Neutrophil (primary cell): ENCODE measurements around the gene TAS2R10.

Experiments used
- H3K27ac ChIP-seq: fragments of 200-600 bp; sonication (generic); 2 replicates; pipeline ENCODE4 v1.5.1; 2016; ENCODE audit warnings: mild to moderate bottlenecking, moderate library complexity
- H3K27me3 ChIP-seq: fragments of 200-600 bp; sonication (generic); 2 replicates; pipeline ENCODE4 v1.6.0; 2016; ENCODE audit warnings: mild to moderate bottlenecking
- H3K36me3 ChIP-seq: fragments of 200-600 bp; sonication (generic); 2 replicates; pipeline ENCODE4 v1.5.1; 2017
- H3K4me1 ChIP-seq, 2 experiments: fragments of 200-600 bp in 1 of 2; sonication (generic) in 1 of 2; 1 replicate in 1 of 2; 2 replicates in 1 of 2; pipeline versions ENCODE4 v1.5.1 to v1.6.1; 2013 to 2016; ENCODE audit warnings: low read depth in 1 of 2, low read length in 1 of 2, mild to moderate bottlenecking in 1 of 2, moderate library complexity in 1 of 2; ENCODE audit not compliant: control insufficient read depth in 1 of 2, insufficient read depth in 1 of 2
- H3K4me3 ChIP-seq, 2 experiments: fragments of 200-600 bp in 1 of 2; sonication (generic) in 1 of 2; 1 replicate in 1 of 2; 2 replicates in 1 of 2; pipeline ENCODE4 v1.5.1; 2013 to 2016; ENCODE audit warnings: low read depth in 1 of 2, low read length in 1 of 2, mild to moderate bottlenecking in 1 of 2, moderate library complexity in 1 of 2
- H3K9me3 ChIP-seq: fragments of 200-600 bp; sonication (generic); 2 replicates; pipeline ENCODE4 v1.5.1; 2016
- TF ChIP-seq, protein P1 (sequence below): fragments of 200-600 bp; sonication (generic); IDR thresholded peaks from 2 replicates; pipeline ENCODE4 v1.5.1; 2016; ENCODE audit warnings: antibody characterized with exemption

The TAS2R10 gene, protein sequence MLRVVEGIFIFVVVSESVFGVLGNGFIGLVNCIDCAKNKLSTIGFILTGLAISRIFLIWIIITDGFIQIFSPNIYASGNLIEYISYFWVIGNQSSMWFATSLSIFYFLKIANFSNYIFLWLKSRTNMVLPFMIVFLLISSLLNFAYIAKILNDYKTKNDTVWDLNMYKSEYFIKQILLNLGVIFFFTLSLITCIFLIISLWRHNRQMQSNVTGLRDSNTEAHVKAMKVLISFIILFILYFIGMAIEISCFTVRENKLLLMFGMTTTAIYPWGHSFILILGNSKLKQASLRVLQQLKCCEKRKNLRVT

DNA sequence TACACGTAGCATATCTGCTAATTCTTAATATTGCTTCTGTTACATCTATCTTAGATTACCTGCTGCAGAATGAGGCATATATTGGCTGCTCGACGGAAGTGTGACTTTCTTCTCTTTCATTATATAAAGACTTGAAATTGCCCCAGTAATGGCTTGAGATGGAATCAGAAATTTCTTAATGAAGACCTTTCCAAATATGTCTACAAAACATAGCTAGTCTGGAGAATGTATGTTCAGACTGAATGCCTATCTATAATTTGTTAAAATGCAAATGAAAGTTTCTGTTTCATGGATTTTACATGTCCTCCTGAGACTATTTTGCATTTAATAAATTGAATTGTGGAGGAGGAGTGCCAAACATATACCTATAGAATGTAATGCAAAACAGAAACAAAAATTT lies at the start of gene TAS2R10:
TAS2R10 (minus strand) TSS at position 101 of the 400 bp plus-strand sequence; CDS start at position 12, 89 bp downstream.
- Histone ChIP-seq H3K4me1 (no peaks in the 10 kb centered on the region), H3K27me3 (no peaks in the 10 kb centered on the region), H3K27ac (no peak within 1 kb of the TSS), H3K9me3 (no peaks in the 10 kb centered on the region), H3K36me3 (no peaks in the 10 kb centered on the region), H3K4me3 (no peak within 1 kb of the TSS)
- TF ChIP-seq, protein P1, sequence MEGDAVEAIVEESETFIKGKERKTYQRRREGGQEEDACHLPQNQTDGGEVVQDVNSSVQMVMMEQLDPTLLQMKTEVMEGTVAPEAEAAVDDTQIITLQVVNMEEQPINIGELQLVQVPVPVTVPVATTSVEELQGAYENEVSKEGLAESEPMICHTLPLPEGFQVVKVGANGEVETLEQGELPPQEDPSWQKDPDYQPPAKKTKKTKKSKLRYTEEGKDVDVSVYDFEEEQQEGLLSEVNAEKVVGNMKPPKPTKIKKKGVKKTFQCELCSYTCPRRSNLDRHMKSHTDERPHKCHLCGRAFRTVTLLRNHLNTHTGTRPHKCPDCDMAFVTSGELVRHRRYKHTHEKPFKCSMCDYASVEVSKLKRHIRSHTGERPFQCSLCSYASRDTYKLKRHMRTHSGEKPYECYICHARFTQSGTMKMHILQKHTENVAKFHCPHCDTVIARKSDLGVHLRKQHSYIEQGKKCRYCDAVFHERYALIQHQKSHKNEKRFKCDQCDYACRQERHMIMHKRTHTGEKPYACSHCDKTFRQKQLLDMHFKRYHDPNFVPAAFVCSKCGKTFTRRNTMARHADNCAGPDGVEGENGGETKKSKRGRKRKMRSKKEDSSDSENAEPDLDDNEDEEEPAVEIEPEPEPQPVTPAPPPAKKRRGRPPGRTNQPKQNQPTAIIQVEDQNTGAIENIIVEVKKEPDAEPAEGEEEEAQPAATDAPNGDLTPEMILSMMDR, result no peak

DNA sequence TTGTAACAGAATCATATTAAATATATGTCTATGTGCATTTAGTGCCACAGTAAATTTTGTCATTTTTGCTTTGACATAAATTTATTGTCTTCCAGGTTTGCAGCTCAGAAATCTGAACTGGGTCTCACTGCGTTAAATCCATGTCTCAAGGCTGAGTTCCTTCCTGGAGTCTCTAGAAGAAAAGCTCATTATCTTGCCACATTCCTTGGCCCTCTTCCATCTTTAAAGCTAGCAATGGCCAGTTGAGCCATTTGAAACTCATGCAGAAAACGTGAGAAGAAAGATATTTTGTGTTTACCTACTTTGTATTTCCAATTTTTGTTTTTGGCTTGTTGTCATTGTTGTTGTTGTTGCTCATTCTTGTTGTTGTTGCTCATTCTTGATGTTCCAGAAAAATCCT lies 47.2 kb upstream of the TAS2R10 start:
- Histone ChIP-seq H3K27ac (no peak overlapping the region), H3K4me3 (no peak overlapping the region), H3K27me3 (no peaks in the 10 kb centered on the region), H3K9me3 (no peaks in the 10 kb centered on the region), H3K36me3 (no peaks in the 10 kb centered on the region), H3K4me1 (no peaks in the 10 kb centered on the region)
- TF ChIP-seq, protein P1, result no peak

DNA sequence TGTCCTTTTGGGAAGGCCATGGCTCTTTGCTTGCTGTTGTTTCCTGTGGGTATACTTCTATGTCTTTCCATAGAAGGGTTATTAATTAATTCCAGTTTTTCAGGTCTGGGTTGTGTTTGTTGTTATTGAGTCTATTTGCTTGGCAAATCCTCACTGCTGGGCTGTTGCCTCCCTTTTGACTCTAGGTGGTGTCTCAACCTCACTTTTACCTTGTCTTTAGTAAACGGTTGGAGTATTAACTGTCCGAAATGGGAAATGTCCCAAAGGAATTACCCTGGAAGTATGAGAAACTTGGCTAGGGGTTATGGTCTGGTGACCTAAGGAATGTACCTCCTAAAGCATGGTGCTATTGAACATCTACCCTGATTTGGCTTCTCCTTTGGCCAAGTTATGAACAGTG lies 41.2 kb upstream of the TAS2R10 start:
- no peak overlapping the region for H3K27ac ChIP-seq
- H3K27me3 ChIP-seq, result no peaks in the 10 kb centered on the region
- H3K9me3 ChIP-seq, result no peaks in the 10 kb centered on the region
- no peaks in the 10 kb centered on the region for H3K4me1 ChIP-seq
- TF ChIP-seq, protein P1, result no peak
- H3K4me3 ChIP-seq, result no peak overlapping the region
- H3K36me3 ChIP-seq, result no peaks in the 10 kb centered on the region

DNA sequence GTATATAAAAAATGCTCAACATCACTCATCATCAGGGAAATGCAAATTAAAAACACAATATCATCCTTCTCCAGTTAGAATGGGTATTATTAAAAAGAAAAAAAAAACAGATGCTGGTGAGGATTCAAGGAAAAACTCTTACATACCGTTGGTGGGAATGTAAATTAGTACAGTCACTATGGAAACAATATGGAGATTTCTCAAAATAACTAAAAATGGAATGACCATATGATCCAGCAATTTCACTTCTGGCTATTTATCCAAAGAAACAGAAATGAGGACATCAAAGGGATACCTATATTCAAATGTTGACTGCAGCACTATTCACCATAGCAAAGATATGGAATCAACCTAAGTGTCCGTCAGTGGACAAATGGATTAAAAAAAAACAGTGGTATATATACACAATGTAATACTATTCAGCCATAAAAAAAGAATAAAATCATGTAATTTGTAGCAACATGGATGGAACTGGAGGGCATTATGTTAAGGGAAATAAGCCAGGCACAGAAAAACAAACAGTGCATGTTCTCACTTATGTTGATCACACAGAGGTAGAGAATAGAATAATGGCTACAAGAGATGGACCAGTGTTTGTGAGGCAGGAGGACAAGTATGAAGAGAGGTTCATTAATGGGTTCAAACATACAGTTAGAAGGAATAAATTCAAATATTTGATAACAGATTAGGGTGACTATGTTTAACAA lies 37.5 kb upstream of the TAS2R10 start:
- no peaks in the 10 kb centered on the region for H3K4me1 ChIP-seq
- TF ChIP-seq, protein P1, result no peak
- H3K27ac ChIP-seq, result no peak overlapping the region
- H3K27me3 ChIP-seq, result no peaks in the 10 kb centered on the region
- no peaks in the 10 kb centered on the region for H3K9me3 ChIP-seq
- H3K4me3 ChIP-seq, result no peak overlapping the region
- no peaks in the 10 kb centered on the region for H3K36me3 ChIP-seq

DNA sequence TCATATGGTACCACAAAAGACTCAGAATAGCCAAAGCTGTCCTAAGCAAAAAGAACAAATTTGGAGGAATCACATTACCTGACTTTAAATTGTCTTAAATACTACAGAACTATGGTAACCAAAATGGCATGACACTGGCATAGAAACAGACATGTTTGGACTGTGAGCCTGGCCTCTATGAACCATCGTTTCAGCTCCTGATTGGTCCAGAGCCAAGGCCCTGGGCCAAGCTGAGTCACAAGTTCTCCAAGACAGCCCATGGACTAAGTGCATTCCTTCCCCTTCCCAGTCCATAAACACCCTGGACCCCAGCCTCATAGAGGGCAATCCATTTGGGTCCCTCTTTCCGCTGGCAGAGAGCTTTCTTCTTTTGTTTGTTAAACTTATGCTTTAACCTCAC lies 35.2 kb upstream of the TAS2R10 start:
- H3K9me3 ChIP-seq, result no peaks in the 10 kb centered on the region
- no peak overlapping the region for H3K4me3 ChIP-seq
- H3K36me3 ChIP-seq, result no peaks in the 10 kb centered on the region
- H3K4me1 ChIP-seq, result no peaks in the 10 kb centered on the region
- no peak overlapping the region for H3K27ac ChIP-seq
- no peaks in the 10 kb centered on the region for H3K27me3 ChIP-seq
- TF ChIP-seq, protein P1, result no peak
